HG02840 (cell line): ENCODE data around the gene HIVEP3.

Experiments used
- ATAC-seq: cut with Tn5 transposase; IDR thresholded peaks from one replicate; pipeline ENCODE4 v1.9.1; 2021; ENCODE audit warnings: mild to moderate bottlenecking, moderate library complexity, moderate number of reproducible peaks; ENCODE audit not compliant: unreplicated experiment, low FRiP score

Gene HIVEP3

GRCh38 chr1:41497461-41498030, 421.2 kb downstream of the HIVEP3 start:
- ATAC-seq: no peak

GRCh38 chr1:41497056-41497440, 421.7 kb downstream of the HIVEP3 start:
- no peak for ATAC-seq

- no peak for ATAC-seq
These were observed 422.4 kb downstream of the HIVEP3 start for GRCh38 chr1:41496080-41497055.

- ATAC-seq: no peak
These were observed 423.3 kb downstream of the HIVEP3 start for GRCh38 chr1:41495210-41495948.

GRCh38 chr1:41494351-41495209, 424.1 kb downstream of the HIVEP3 start:
- ATAC-seq: no peak

- no peak for ATAC-seq
These were observed 424.9 kb downstream of the HIVEP3 start for GRCh38 chr1:41493626-41494350.

GRCh38 chr1:41493117-41493536, 425.6 kb downstream of the HIVEP3 start:
- no peak for ATAC-seq

- no peak for ATAC-seq
These were observed 426.3 kb downstream of the HIVEP3 start for GRCh38 chr1:41492341-41492848.

GRCh38 chr1:41490911-41491310, 427.8 kb downstream of the HIVEP3 start:
- ATAC-seq: no peak

- ATAC-seq: no peak
These were observed 429.2 kb downstream of the HIVEP3 start for GRCh38 chr1:41489561-41489960.

GRCh38 chr1:41488040-41488951, 430.4 kb downstream of the HIVEP3 start:
- no peak for ATAC-seq

- ATAC-seq: no peak
These were observed 431.3 kb downstream of the HIVEP3 start for GRCh38 chr1:41487126-41488039.

GRCh38 chr1:41486371-41487125, 432.2 kb downstream of the HIVEP3 start:
- ATAC-seq: no peak

- ATAC-seq: no peak
These were observed 432.7 kb downstream of the HIVEP3 start for GRCh38 chr1:41486053-41486370.

- ATAC-seq: no peak
These were observed 433.1 kb downstream of the HIVEP3 start for GRCh38 chr1:41485605-41486004.

GRCh38 chr1:41484402-41485241, 434.1 kb downstream of the HIVEP3 start, which contains the start of gene EDN2:
EDN2 (minus strand) TSS chr1:41484683; CDS start chr1:41484601, 82 bp downstream.
- no peak for ATAC-seq
